ENCODE data around the gene TLR10.

TLR10 gene

GRCh38 chr4:38782452-38783108, at the start of gene TLR10:
Gene TLR10, minus strand, starts transcription at chr4:38782990. Its CDS starts 7,400 bp downstream, at chr4:38775590.
- H3K9me3 Mint-ChIP-seq = no peaks in the 10 kb centered on the region
- peak within 1 kb of the TSS; percentile 22 for H3K4me3 Mint-ChIP-seq
- peaks cover under 1% of the 10 kb centered on the region for H3K27me3 Mint-ChIP-seq
- peaks cover 4% of the 10 kb centered on the region for H3K4me1 Mint-ChIP-seq
- DNase-seq (ENCODE audit: low spot score in 2 of 2) = no peak
- H3K36me3 Mint-ChIP-seq (ENCODE audit: insufficient read depth) = no peaks in the 10 kb centered on the region
- peak; percentile 54 for ATAC-seq (replicated peaks; ENCODE audit: extremely low read depth, poor library complexity, severe bottlenecking)
- H3K27ac Mint-ChIP-seq (ENCODE audit: low read depth) = no peak within 1 kb of the TSS

DNA sequence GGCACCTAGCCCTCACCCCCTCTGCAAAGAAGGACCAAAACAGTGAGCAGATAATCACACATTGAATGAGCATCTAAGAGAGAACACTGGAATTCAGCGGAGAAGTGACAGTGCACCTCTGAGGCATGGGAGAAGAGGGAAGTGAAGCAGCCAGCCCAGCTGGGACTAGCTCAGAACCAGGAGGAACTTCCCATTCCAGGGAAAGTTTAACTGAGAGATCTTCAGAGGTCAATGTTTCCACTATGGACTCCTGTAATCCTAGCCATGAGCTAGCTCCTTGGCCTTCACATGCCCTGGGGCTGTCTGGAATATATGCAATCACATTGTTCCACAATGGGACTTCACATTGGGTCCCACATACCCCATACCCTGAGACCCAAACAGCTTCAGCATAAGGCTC, 49.4 kb upstream of the TLR10 start:
- Mint-ChIP-seq H3K27me3 (no peaks in the 10 kb centered on the region), H3K9me3 (peaks cover 7% of the 10 kb centered on the region), H3K4me1 (peaks cover 4% of the 10 kb centered on the region), H3K27ac (ENCODE audit: low read depth) (no peak overlapping the region), H3K36me3 (ENCODE audit: insufficient read depth) (no peaks in the 10 kb centered on the region), H3K4me3 (no peak overlapping the region)
- no peak for DNase-seq (ENCODE audit: low spot score in 2 of 2)
- no peak for ATAC-seq (replicated peaks; ENCODE audit: extremely low read depth, poor library complexity, severe bottlenecking)

DNA sequence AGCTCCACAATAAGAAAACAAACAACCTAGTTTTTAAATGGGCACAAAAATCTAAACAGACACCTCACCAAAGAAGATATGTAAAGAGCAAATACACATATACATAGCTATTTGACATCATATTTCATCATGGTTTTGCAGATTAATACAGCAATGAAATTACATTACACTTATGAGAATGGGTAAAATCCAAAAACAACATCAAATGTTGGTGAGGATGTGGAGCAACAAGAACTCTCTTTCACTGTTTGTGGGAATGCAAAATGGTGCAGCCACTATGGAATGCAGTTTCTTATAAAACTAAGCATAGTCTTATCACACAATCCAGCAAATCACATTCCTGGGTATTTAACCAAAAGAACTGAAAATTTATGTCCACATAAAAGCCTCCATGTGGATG, 48.9 kb upstream of the TLR10 start:
- Mint-ChIP-seq H3K4me3 (no peak overlapping the region), H3K36me3 (ENCODE audit: insufficient read depth) (no peaks in the 10 kb centered on the region), H3K27me3 (no peaks in the 10 kb centered on the region), H3K9me3 (peaks cover 7% of the 10 kb centered on the region), H3K4me1 (no peaks in the 10 kb centered on the region), H3K27ac (ENCODE audit: low read depth) (no peak overlapping the region)
- ATAC-seq (replicated peaks; ENCODE audit: extremely low read depth, poor library complexity, severe bottlenecking) = no peak
- no peak for DNase-seq (ENCODE audit: low spot score in 2 of 2)

DNA sequence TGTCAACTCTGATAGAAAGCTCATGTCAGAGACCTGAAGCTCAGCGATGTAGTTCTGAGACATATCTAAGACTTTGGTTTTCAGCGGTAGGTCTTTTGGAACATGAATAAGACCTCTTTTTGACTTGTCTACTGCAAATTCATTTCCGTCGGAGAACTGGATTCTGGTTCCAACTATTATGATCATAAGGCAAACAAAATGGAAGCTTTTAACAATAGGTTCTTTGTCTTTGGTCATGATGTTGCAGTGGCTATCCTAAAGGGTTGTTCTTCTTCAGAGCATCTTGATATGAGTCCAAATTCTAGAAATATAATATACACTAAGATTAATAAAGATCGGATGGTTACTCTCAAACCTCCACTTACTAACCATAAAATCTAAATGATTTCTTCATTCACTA, 46.4 kb upstream of the TLR10 start:
- no peak for ATAC-seq (replicated peaks; ENCODE audit: extremely low read depth, poor library complexity, severe bottlenecking)
- H3K27ac Mint-ChIP-seq (ENCODE audit: low read depth) = no peak overlapping the region
- peaks cover 1% of the 10 kb centered on the region for H3K9me3 Mint-ChIP-seq
- H3K27me3 Mint-ChIP-seq = peaks cover 24% of the 10 kb centered on the region
- peaks cover 3% of the 10 kb centered on the region for H3K36me3 Mint-ChIP-seq (ENCODE audit: insufficient read depth)
- no peaks in the 10 kb centered on the region for H3K4me1 Mint-ChIP-seq
- no peak for DNase-seq (ENCODE audit: low spot score in 2 of 2)
- no peak overlapping the region for H3K4me3 Mint-ChIP-seq

GRCh38 chr4:38823766-38824165, 41.0 kb upstream of the TLR10 start:
- Mint-ChIP-seq H3K27me3 (peaks cover 30% of the 10 kb centered on the region), H3K36me3 (ENCODE audit: insufficient read depth) (peaks cover 3% of the 10 kb centered on the region), H3K27ac (ENCODE audit: low read depth) (no peak overlapping the region), H3K4me3 (no peak overlapping the region), H3K4me1 (peaks cover 5% of the 10 kb centered on the region), H3K9me3 (peaks cover 5% of the 10 kb centered on the region)
- DNase-seq (ENCODE audit: low spot score in 2 of 2) (no peak), ATAC-seq (replicated peaks; ENCODE audit: extremely low read depth, poor library complexity, severe bottlenecking) (no peak)

DNA sequence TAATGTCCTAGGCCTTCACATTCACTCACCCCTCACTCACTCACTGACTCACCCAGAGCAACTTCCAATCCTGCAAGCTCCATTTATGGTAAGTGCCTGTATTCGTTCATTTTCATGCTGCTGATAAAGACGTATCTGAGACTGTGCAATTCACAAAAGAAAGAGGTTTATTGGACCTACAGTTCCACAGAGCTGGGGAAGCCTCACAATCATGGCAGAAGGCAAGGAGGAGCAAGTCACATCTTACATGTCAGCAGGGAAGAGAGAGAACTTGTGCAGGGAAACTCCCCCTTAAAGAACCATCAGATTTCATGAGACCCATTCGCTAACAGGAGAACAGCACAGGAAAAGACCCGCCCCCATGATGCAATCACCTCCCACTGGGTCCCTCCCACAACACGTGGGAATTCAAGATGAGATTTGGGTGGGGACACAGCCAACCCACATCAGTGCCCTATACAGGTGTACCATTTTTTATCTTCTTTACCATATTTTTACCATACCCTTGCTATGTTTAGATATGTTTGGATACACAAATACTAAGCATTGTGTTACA, 40.0 kb upstream of the TLR10 start:
- H3K4me3 Mint-ChIP-seq = no peak overlapping the region
- H3K36me3 Mint-ChIP-seq (ENCODE audit: insufficient read depth) = peaks cover 3% of the 10 kb centered on the region
- peaks cover 5% of the 10 kb centered on the region for H3K9me3 Mint-ChIP-seq
- ATAC-seq (replicated peaks; ENCODE audit: extremely low read depth, poor library complexity, severe bottlenecking) = no peak
- H3K27me3 Mint-ChIP-seq = peaks cover 30% of the 10 kb centered on the region
- H3K27ac Mint-ChIP-seq (ENCODE audit: low read depth) = no peak overlapping the region
- no peak for DNase-seq (ENCODE audit: low spot score in 2 of 2)
- peaks cover 5% of the 10 kb centered on the region for H3K4me1 Mint-ChIP-seq

GRCh38 chr4:38821739-38822138, 38.9 kb upstream of the TLR10 start:
- H3K27ac Mint-ChIP-seq (ENCODE audit: low read depth) = no peak overlapping the region
- no peak overlapping the region for H3K4me3 Mint-ChIP-seq
- peaks cover 5% of the 10 kb centered on the region for H3K9me3 Mint-ChIP-seq
- H3K36me3 Mint-ChIP-seq (ENCODE audit: insufficient read depth) = peaks cover 3% of the 10 kb centered on the region
- peaks cover 30% of the 10 kb centered on the region for H3K27me3 Mint-ChIP-seq
- ATAC-seq (replicated peaks; ENCODE audit: extremely low read depth, poor library complexity, severe bottlenecking) = no peak
- H3K4me1 Mint-ChIP-seq = peaks cover 5% of the 10 kb centered on the region
- no peak for DNase-seq (ENCODE audit: low spot score in 2 of 2)

DNA sequence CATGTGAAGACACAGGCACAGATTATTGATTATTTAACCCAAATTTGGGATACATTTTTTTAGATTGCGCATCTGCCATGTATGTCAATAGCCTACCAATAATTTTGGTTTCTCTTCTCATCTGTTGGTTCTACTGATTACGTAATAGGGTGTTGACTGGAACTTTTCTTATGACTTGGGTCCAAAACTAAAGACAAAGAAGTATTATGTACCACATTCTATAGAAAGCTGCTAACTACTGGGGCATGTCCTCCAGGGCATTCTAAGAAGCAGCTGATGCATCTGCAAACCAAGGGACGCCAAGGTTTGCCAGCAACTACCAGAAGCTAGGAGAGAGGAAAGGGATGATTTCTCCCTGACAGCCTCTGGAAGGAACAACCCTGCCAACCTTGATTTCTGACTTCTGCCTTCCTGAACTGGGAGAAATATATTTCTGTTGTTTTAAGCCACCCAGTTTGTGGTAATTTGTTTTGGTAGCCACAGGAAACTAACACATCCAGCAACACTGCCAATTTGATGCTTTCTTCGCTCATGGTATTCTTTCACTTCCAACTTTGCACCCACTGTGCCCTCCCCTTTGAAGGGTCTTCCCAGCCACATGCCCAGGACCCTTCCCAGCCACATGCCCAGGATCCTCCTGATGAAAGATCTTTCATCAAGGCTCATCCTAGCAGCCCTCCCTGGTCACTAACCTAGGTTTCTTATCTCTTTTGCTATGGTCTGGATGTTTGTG, 37.7 kb upstream of the TLR10 start:
- Mint-ChIP-seq H3K36me3 (ENCODE audit: insufficient read depth) (peaks cover 1% of the 10 kb centered on the region), H3K4me3 (no peak overlapping the region), H3K9me3 (peaks cover 5% of the 10 kb centered on the region), H3K27ac (ENCODE audit: low read depth) (no peak overlapping the region), H3K27me3 (peaks cover 19% of the 10 kb centered on the region), H3K4me1 (peaks cover 5% of the 10 kb centered on the region)
- DNase-seq (ENCODE audit: low spot score in 2 of 2) (no peak), ATAC-seq (replicated peaks; ENCODE audit: extremely low read depth, poor library complexity, severe bottlenecking) (no peak)

DNA sequence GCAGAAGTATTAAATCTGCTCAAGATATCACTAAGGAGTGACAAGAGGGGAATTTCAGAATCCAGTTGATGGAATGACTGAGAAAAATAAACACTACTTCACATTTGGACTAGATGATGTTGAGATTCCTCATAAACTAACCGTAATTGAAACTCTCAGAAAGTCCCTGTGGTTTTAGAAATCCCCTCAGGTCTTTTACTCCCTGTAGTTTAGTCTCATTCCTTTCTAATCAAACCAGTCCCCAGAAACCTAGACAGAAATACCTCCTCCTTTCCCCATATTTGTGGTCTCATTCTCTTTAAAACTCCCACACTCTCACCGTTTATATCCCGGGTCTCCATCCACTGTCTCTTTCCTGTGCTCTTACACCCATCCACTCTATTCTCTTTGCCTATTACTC, 36.8 kb upstream of the TLR10 start:
- Mint-ChIP-seq H3K36me3 (ENCODE audit: insufficient read depth) (peaks cover 1% of the 10 kb centered on the region), H3K9me3 (peaks cover 5% of the 10 kb centered on the region), H3K27ac (ENCODE audit: low read depth) (no peak overlapping the region), H3K4me1 (peaks cover 5% of the 10 kb centered on the region), H3K4me3 (no peak overlapping the region), H3K27me3 (peaks cover 9% of the 10 kb centered on the region)
- DNase-seq (ENCODE audit: low spot score in 2 of 2) = no peak
- ATAC-seq (replicated peaks; ENCODE audit: extremely low read depth, poor library complexity, severe bottlenecking) = no peak

- Mint-ChIP-seq H3K4me1 (peaks cover 5% of the 10 kb centered on the region), H3K27me3 (no peaks in the 10 kb centered on the region), H3K4me3 (no peak overlapping the region), H3K27ac (ENCODE audit: low read depth) (no peak overlapping the region), H3K9me3 (peaks cover 5% of the 10 kb centered on the region), H3K36me3 (ENCODE audit: insufficient read depth) (peaks cover 1% of the 10 kb centered on the region)
- ATAC-seq (replicated peaks; ENCODE audit: extremely low read depth, poor library complexity, severe bottlenecking) (no peak), DNase-seq (ENCODE audit: low spot score in 2 of 2) (no peak)
These were observed 35.7 kb upstream of the TLR10 start for GRCh38 chr4:38818441-38818976.

- no peak overlapping the region for H3K4me3 Mint-ChIP-seq
- peaks cover 5% of the 10 kb centered on the region for H3K4me1 Mint-ChIP-seq
- no peak overlapping the region for H3K27ac Mint-ChIP-seq (ENCODE audit: low read depth)
- no peak for DNase-seq (ENCODE audit: low spot score in 2 of 2)
- ATAC-seq (replicated peaks; ENCODE audit: extremely low read depth, poor library complexity, severe bottlenecking) = no peak
- peaks cover 1% of the 10 kb centered on the region for H3K36me3 Mint-ChIP-seq (ENCODE audit: insufficient read depth)
- no peaks in the 10 kb centered on the region for H3K9me3 Mint-ChIP-seq
- H3K27me3 Mint-ChIP-seq = no peaks in the 10 kb centered on the region
These were observed 33.3 kb upstream of the TLR10 start for GRCh38 chr4:38815885-38816782.

DNA sequence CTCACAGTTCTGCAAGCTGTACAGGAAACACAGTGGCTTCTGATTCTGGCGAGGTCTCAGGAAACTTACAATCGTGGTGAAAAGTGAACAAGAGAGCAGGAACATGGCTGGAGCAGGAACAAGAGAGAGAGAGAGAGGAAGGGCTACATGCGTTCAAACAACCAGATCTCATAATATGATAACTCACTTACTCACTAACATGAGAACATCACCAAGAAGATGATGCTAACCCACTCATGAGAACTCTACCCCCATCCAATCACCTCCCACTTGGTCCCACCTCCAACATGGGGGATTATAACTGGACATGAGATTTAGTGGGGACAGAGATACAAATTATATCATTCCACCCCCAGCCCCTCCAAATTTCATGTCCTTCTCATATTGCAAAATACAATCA, 31.6 kb upstream of the TLR10 start:
- DNase-seq (ENCODE audit: low spot score in 2 of 2) (no peak), ATAC-seq (replicated peaks; ENCODE audit: extremely low read depth, poor library complexity, severe bottlenecking) (no peak)
- Mint-ChIP-seq H3K27ac (ENCODE audit: low read depth) (no peak overlapping the region), H3K4me3 (no peak overlapping the region), H3K27me3 (no peaks in the 10 kb centered on the region), H3K9me3 (no peaks in the 10 kb centered on the region), H3K4me1 (no peaks in the 10 kb centered on the region), H3K36me3 (ENCODE audit: insufficient read depth) (peaks cover 1% of the 10 kb centered on the region)
